K562 (cell line): ENCODE results near the gene LETM1. TPM values are rescaled to one million over a fixed set of nuclear protein-coding genes. Genes with fewer than 3 reads are reported as not detected.

Experiments
- ATAC-seq: fragments of 200-7000 bp; cut with Tn5 transposase; 3 replicates; pipeline ENCODE4 v1.9.1; 2020; ENCODE audit warnings: moderate library complexity
- BruUV-seq: library from RNA; stranded (reverse); fragments of 400-500 nt; replicated peaks from 2 replicates; lab custom pipeline; 2021; lab: Mats Ljungman, UMichigan
- CTCF ChIA-PET: fragments of 300-600 bp; formaldehyde crosslinking; extraction: SDS; loops from one replicate; lab custom pipeline; 2021; ENCODE audit warnings: low intra/inter-chr PET ratio; lab: Yijun Ruan, JAX
- POLR2A ChIA-PET: fragments of 300-600, 350-650 bp; sonication (Branson Sonifier 250); formaldehyde crosslinking; extraction: SDS; loops from one replicate; lab custom pipeline; 2021; ENCODE audit warnings: antibody characterized with exemption, inconsistent platforms; lab: Yijun Ruan, JAX
- DNase-seq, 4 experiments: peaks; one replicate each; pipeline versions ENCODE4 v3.0.0 to v3.0.0-alpha.2; 2011 to 2018; ENCODE audit warnings: low spot score in 3 of 4, mixed read lengths in 3 of 4; ENCODE audit errors: extremely low read depth in 1 of 4
- FAIRE-seq: peaks from 2 replicates; lab custom pipeline; 2011; peaks lifted over from hg19 to GRCh38; lab: Jason Lieb, UNC
- H2AFZ ChIP-seq: 2 replicates; pipeline ENCODE4 v1.6.0; 2011; ENCODE audit warnings: low read depth, low read length, control low read depth, inconsistent platforms
- H3K27ac ChIP-seq: fragments of 200-600 bp; 3 replicates; pipeline ENCODE4 v1.8.0; 2011; ENCODE audit warnings: low read depth, mild to moderate bottlenecking, control low read depth, inconsistent platforms, low read length, moderate library complexity, mixed read lengths; ENCODE audit errors: extremely low read depth
- H3K27me3 ChIP-seq, 2 experiments: fragments of 300-600 bp in 1 of 2; 2 replicates in 1 of 2; 3 replicates in 1 of 2; pipeline versions ENCODE4 v1.6.0 to v1.8.0; 2011; ENCODE audit warnings: inconsistent platforms in 2 of 2, low read length in 2 of 2, mild to moderate bottlenecking in 1 of 2, mixed read lengths in 1 of 2, moderate library complexity in 1 of 2; ENCODE audit not compliant: control insufficient read depth in 2 of 2, insufficient read depth in 2 of 2
- H3K36me3 ChIP-seq: fragments of 300-600 bp; 3 replicates; pipeline ENCODE4 v1.8.0; 2011; ENCODE audit warnings: mild to moderate bottlenecking, low read length, inconsistent platforms; ENCODE audit not compliant: control insufficient read depth, insufficient read depth
- H3K4me1 ChIP-seq, 2 experiments: fragments of 200-600 bp in 1 of 2; replicated peaks in 1 of 2; 2 replicates in 1 of 2; 3 replicates in 1 of 2; pipeline versions ENCODE4 v1.5.1 to v1.8.0; 2011; ENCODE audit warnings: inconsistent platforms in 2 of 2, low read length in 2 of 2, mild to moderate bottlenecking in 1 of 2, mixed read lengths in 1 of 2, moderate library complexity in 1 of 2; ENCODE audit not compliant: control insufficient read depth in 2 of 2, insufficient read depth in 2 of 2
- H3K4me2 ChIP-seq: 2 replicates; pipeline ENCODE4 v1.6.1; 2011; ENCODE audit warnings: low read length, control low read depth, inconsistent platforms, mixed read lengths; ENCODE audit not compliant: insufficient read depth
- H3K4me3 ChIP-seq: fragments of 200-600 bp; sonication (generic), shearing (Covaris generic); 2 replicates; pipeline ENCODE4 v1.5.1; 2016; ENCODE audit warnings: control low read depth, inconsistent platforms
- H3K79me2 ChIP-seq: fragments of 200-600 bp; 3 replicates; pipeline ENCODE4 v1.8.0; 2011; ENCODE audit warnings: low read length, inconsistent platforms; ENCODE audit not compliant: control insufficient read depth, insufficient read depth
- H3K9ac ChIP-seq, 2 experiments: 2 replicates each; pipeline versions ENCODE4 v1.6.0 to v1.6.1; 2011; ENCODE audit warnings: low read depth in 2 of 2, low read length in 2 of 2, control low read depth in 1 of 2, inconsistent platforms in 1 of 2, mild to moderate bottlenecking in 1 of 2, mixed read lengths in 1 of 2; ENCODE audit not compliant: insufficient read depth in 1 of 2
- H3K9me1 ChIP-seq: one replicate; pipeline ENCODE4 v1.6.0; 2011; ENCODE audit warnings: inconsistent platforms, mild to moderate bottlenecking, low read length, moderate library complexity; ENCODE audit not compliant: control insufficient read depth, insufficient read depth
- H3K9me3 ChIP-seq: replicated peaks from 2 replicates; pipeline ENCODE4 v1.5.1; 2011; ENCODE audit warnings: low read depth, low read length, inconsistent platforms; ENCODE audit not compliant: control insufficient read depth, insufficient read depth
- H4K20me1 ChIP-seq: replicated peaks from 2 replicates; pipeline ENCODE4 v1.6.1; 2011; ENCODE audit warnings: low read length, inconsistent platforms, mixed read lengths; ENCODE audit not compliant: control insufficient read depth, insufficient read depth
- EGR1 ChIP-seq: fragments of 450-650 bp; conservative IDR thresholded peaks from 2 replicates; pipeline ENCODE4 v1.6.1; 2017; ENCODE audit warnings: mild to moderate bottlenecking
- FOXA3 ChIP-seq, 2 experiments: fragments of 450-650 bp in 1 of 2; sonication (generic) in 1 of 2; formaldehyde crosslinking; IDR thresholded peaks in 1 of 2; conservative IDR thresholded peaks in 1 of 2; 2 replicates each; pipeline versions ENCODE4 v1.4.0 to v1.8.0; 2020 to 2022; ENCODE audit warnings: mild to moderate bottlenecking in 2 of 2, missing genetic modification reagents in 1 of 2
- GABPB2 ChIP-seq: fragments of 250-450 bp; sonication (Bioruptor Pico); conservative IDR thresholded peaks from 2 replicates; pipeline ENCODE4 v1.5.1; 2021; ENCODE audit warnings: mild to moderate bottlenecking
- HLTF ChIP-seq: fragments of 450-650 bp; IDR thresholded peaks from 2 replicates; pipeline ENCODE4 v1.6.1; 2016
- POLR2G ChIP-seq: fragments of 200-400 bp; formaldehyde crosslinking; IDR thresholded peaks from 2 replicates; pipeline ENCODE4 v1.6.1; 2017; ENCODE audit warnings: low read depth, mild to moderate bottlenecking, antibody characterized with exemption, low read length, moderate library complexity
- ZBTB7A ChIP-seq: IDR thresholded peaks from 2 replicates; pipeline ENCODE4 v1.6.1; 2011; ENCODE audit warnings: low read depth, mild to moderate bottlenecking, low read length, moderate library complexity, borderline replicate concordance; ENCODE audit not compliant: control insufficient read depth
- ZFX ChIP-seq: sonication (generic); formaldehyde crosslinking; IDR thresholded peaks from 2 replicates; pipeline ENCODE4 v1.8.0; 2022; ENCODE audit warnings: mild to moderate bottlenecking, missing genetic modification reagents, moderate library complexity
- WGBS: fragments of 100-300 bp; shearing (Covaris generic); methylation state at CpG from one replicate; pipeline ENCODE4 v1.1.6; 2016; ENCODE audit warnings: low coverage, mixed read lengths; ENCODE audit not compliant: insufficient coverage; ENCODE audit errors: missing lambda C conversion rate; 5-methylcytosine and 5-hydroxymethylcytosine counted together
- in situ Hi-C: fragments of 300-500 bp; cut with MboI; formaldehyde crosslinking; loops from 4 replicates; pipeline ENCODE4 v1.15.0; 2018; ENCODE audit warnings: inconsistent platforms, mixed read lengths
- intact Hi-C: fragments of 100-400 bp; cut with micrococcal nuclease; formaldehyde crosslinking; loops from 2 replicates; pipeline ENCODE4 v1.14.2; 2022
- polyA plus RNA-seq, 8 experiments: library from polyadenylated mRNA; depleted of rRNA in 4 of 8; stranded (reverse) in 5 of 8; unstranded in 3 of 8; fragments of >200 nt; fragmentation: Nextera tagmentation in 2 of 8; fragmentation: Illumina TruSeq in 1 of 8; extraction: Ambion mirVana in 2 of 8; extraction: Trizol in 1 of 8; gene quantifications; 2 replicates each; pipeline versions ENCODE4 v1.2.1 to v1.2.3, GENCODE V29; 2011 to 2014; ENCODE audit warnings: inconsistent platforms in 1 of 8, missing spikeins in 1 of 8
- total RNA-seq, 7 experiments: library from RNA; depleted of rRNA in 6 of 7; stranded (reverse); fragments of >200 nt in 6 of 7; fragmentation: Illumina TruSeq in 2 of 7; extraction: Trizol in 2 of 7; gene quantifications; 2 replicates each; pipeline versions ENCODE4 v1.2.1 to v1.2.3, GENCODE V29; 2011 to 2021; ENCODE audit warnings: low replicate concordance in 1 of 7
- TF ChIP-seq, protein P1 (sequence below), 2 experiments: IDR thresholded peaks; 2 replicates each; pipeline ENCODE4 v1.6.1; 2011; ENCODE audit warnings: borderline replicate concordance in 1 of 2, control low read depth in 1 of 2, low read depth in 1 of 2, low read length in 1 of 2, mild to moderate bottlenecking in 1 of 2, mixed read lengths in 1 of 2, moderate library complexity in 1 of 2; ENCODE audit not compliant: insufficient read depth in 1 of 2, insufficient read length in 1 of 2, poor library complexity in 1 of 2, severe bottlenecking in 1 of 2; ENCODE audit errors: extremely low read depth in 1 of 2

The LETM1 gene
- total and polyA plus RNA-seq, 9 of the 15 experiments (the other 6 are each of a cell fraction or from before 2014, with no cell fraction given): 3.9 to 109 (median 35.0) TPM

DNA sequence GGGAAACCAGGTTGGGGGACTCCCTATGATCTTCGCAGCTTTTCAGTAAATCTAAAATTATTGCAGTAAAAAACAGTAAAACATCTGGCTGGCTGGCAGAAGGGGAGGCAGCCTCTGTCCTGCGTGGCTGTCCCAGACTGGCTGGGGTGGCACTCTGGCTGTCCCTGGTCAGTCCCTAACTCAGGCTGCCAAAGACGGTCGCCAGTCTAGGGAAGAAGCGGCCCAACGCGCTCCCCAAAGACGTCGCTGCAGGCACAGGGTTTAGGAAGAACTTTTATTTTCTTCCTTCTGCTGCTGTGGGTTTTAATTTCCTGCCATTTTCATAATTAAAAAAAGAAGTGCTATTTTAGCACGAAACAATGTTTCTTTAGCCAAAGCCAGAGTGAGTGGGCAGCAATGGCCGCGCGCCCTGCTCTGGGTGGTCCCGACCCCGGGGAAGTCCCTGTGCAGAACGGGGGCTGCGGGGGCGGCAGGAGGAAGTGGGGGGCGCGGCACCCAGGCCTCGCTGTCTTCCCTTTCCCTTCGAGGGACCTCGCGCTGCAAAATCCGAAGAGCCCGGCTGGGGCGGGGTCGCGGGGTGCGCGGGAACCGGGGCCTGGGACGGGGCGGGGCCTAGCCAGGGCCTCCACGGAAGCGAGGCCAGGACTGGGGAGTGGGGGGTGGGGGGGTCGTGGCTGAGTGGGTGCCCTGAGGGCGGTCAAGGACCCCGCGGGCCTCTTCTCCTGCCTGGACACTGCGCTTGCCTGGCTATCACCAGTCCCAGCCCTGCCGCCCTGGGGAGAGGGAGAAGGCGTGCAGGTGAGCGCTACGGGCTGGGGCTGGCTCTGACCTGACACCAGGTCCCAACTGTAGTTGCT is 6.3 kb upstream of the LETM1 start:
- DNase-seq: peak in 3 of 4 experiments; percentile 55 to 70 (median 67)
- H2AFZ ChIP-seq: peak overlapping the region; percentile 53
- peaks cover 19 to 45% of the 10 kb centered on the region in 2 experiments for H3K4me1 ChIP-seq
- H3K36me3 ChIP-seq: no peaks in the 10 kb centered on the region; the same call in 2 of the 3 replicates
- H3K4me2 ChIP-seq: no peak overlapping the region
- peak; percentile 52; the same call in 1 of the 2 replicates for TF ChIP-seq ZBTB7A
- TF ChIP-seq EGR1: peak; percentile 49; the same call in 1 of the 2 replicates
- TF ChIP-seq POLR2G: 0 out of 2 replicates have a peak, but pooled peaks have one; percentile 14
- TF ChIP-seq HLTF: no peak
- TF ChIP-seq ZFX (CRISPR knock-in tag): 0 out of 2 replicates have a peak, but pooled peaks have one; percentile 21
- TF ChIP-seq, protein P1, sequence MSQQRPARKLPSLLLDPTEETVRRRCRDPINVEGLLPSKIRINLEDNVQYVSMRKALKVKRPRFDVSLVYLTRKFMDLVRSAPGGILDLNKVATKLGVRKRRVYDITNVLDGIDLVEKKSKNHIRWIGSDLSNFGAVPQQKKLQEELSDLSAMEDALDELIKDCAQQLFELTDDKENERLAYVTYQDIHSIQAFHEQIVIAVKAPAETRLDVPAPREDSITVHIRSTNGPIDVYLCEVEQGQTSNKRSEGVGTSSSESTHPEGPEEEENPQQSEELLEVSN (IDR thresholded peaks at IDR 0.05; ENCODE audit: borderline replicate concordance in 1 of 2, extremely low read depth in 1 of 2, insufficient read depth in 1 of 2, insufficient read length in 1 of 2, low read depth in 1 of 2, low read length in 1 of 2, poor library complexity in 1 of 2, severe bottlenecking in 1 of 2): peak in 1 of 2 experiments; percentile 46
- no peak for TF ChIP-seq FOXA3 (CRISPR knock-in tag; conservative IDR thresholded peaks at IDR 0.05 in 1 of 2, IDR thresholded peaks at IDR 0.05 in 1 of 2)
- no peak for TF ChIP-seq GABPB2
- no peaks in the 10 kb centered on the region for H3K27me3 ChIP-seq
- POLR2A ChIA-PET: interaction anchor here (0.9 kb wide), 1 partner anchor 8 kb away, joined by 5 read pairs; the partner anchor contains the start of gene NSD2
- H3K27ac ChIP-seq: no peak overlapping the region
- intact Hi-C loops: no loop called here
- CTCF ChIA-PET: interaction anchor here (0.6 kb wide), 1 partner anchor 37 kb away, joined by 4 read pairs; no protein-coding TSS in a partner anchor
- H3K9me3 ChIP-seq: no peaks in the 10 kb centered on the region
- no peaks in the 10 kb centered on the region for H3K9me1 ChIP-seq
- in situ Hi-C loops: no loop called here
- no TSS peak for BruUV-seq
- H3K79me2 ChIP-seq: peaks cover 8% of the 10 kb centered on the region
- no peak for FAIRE-seq
- no peaks in the 10 kb centered on the region for H4K20me1 ChIP-seq
- H3K9ac ChIP-seq: peak overlapping the region in 1 of 2 experiments; percentile 78; a peak in 2 of 4 replicates
- WGBS: 75% methylated on average over 21 of the region's 45 CpGs
- ATAC-seq: peak; percentile 36
- no peak overlapping the region for H3K4me3 ChIP-seq
